GM23338 (cell line): ENCODE measurements around the gene DPYSL3. TPM values are rescaled to one million over a fixed set of nuclear protein-coding genes. Genes with fewer than 3 reads are reported as not detected.

Source experiments
- ATAC-seq: fragments of 200-7000 bp; cut with Tn5 transposase; 3 replicates; pipeline ENCODE4 v1.9.1; 2020
- DNase-seq: peaks from one replicate; pipeline ENCODE4 v3.0.0-alpha.2; 2015; ENCODE audit warnings: low spot score
- H2AFZ ChIP-seq: fragments of 200-600 bp; sonication (generic); 2 replicates; pipeline ENCODE4 v1.8.0; 2016; ENCODE audit warnings: antibody characterized with exemption, mild to moderate bottlenecking, moderate library complexity
- H3F3A ChIP-seq: fragments of 200-600 bp; sonication (generic); replicated peaks from 2 replicates; pipeline ENCODE4 v1.8.0; 2017; ENCODE audit warnings: antibody characterized with exemption, mixed run types, low read depth
- H3K27ac ChIP-seq: fragments of 200-600 bp; sonication (generic); 2 replicates; pipeline ENCODE4 v1.6.1; 2016; ENCODE audit warnings: low read depth
- H3K27me3 ChIP-seq: fragments of 200-600 bp; sonication (generic); 2 replicates; pipeline ENCODE4 v1.8.0; 2016; ENCODE audit warnings: mild to moderate bottlenecking, mixed run types, moderate library complexity; ENCODE audit not compliant: insufficient read depth
- H3K36me3 ChIP-seq: fragments of 200-600 bp; sonication (generic); 2 replicates; pipeline ENCODE4 v1.8.0; 2016; ENCODE audit warnings: mild to moderate bottlenecking; ENCODE audit not compliant: insufficient read depth
- H3K4me1 ChIP-seq: fragments of 200-600 bp; sonication (generic); 2 replicates; pipeline ENCODE4 v1.8.0; 2016; ENCODE audit warnings: mild to moderate bottlenecking, moderate library complexity; ENCODE audit not compliant: insufficient read depth
- H3K4me2 ChIP-seq: fragments of 200-600 bp; sonication (generic); 2 replicates; pipeline ENCODE4 v1.7.1; 2017; ENCODE audit warnings: mixed run types
- H3K4me3 ChIP-seq: fragments of 200-600 bp; sonication (generic); 2 replicates; pipeline ENCODE4 v1.6.1; 2016; ENCODE audit warnings: mixed run types
- H3K79me2 ChIP-seq: fragments of 200-600 bp; sonication (generic); replicated peaks from 2 replicates; pipeline ENCODE4 v1.8.0; 2017; ENCODE audit warnings: mild to moderate bottlenecking; ENCODE audit not compliant: insufficient read depth
- H3K9me2 ChIP-seq: fragments of 200-600 bp; sonication (generic); 2 replicates; pipeline ENCODE4 v1.8.0; 2017; ENCODE audit not compliant: insufficient read depth
- H4K20me1 ChIP-seq: fragments of 200-600 bp; sonication (generic); replicated peaks from 2 replicates; pipeline ENCODE4 v1.8.0; 2017; ENCODE audit warnings: mild to moderate bottlenecking; ENCODE audit not compliant: insufficient read depth
- H3K27ac Mint-ChIP-seq: 2 replicates; pipeline ENCODE4 v1.8.0; 2020; ENCODE audit warnings: inconsistent platforms, mild to moderate bottlenecking, moderate library complexity, mixed read lengths
- H3K27me3 Mint-ChIP-seq: 3 replicates; pipeline ENCODE4 v1.8.0; 2022; ENCODE audit warnings: low read depth, mild to moderate bottlenecking, moderate library complexity, mixed read lengths, inconsistent platforms; ENCODE audit not compliant: insufficient read depth, poor library complexity
- H3K36me3 Mint-ChIP-seq: 3 replicates; pipeline ENCODE4 v1.8.0; 2021; ENCODE audit warnings: low read depth, mild to moderate bottlenecking, inconsistent platforms, moderate library complexity, mixed read lengths
- H3K4me1 Mint-ChIP-seq: 3 replicates; pipeline ENCODE4 v1.8.0; 2020; ENCODE audit warnings: mild to moderate bottlenecking, inconsistent platforms, mixed read lengths
- H3K4me3 Mint-ChIP-seq: 3 replicates; pipeline ENCODE4 v1.8.0; 2021; ENCODE audit warnings: moderate library complexity, mild to moderate bottlenecking, inconsistent platforms, mixed read lengths
- H3K9me3 Mint-ChIP-seq: 3 replicates; pipeline ENCODE4 v1.8.0; 2020; ENCODE audit warnings: moderate library complexity, mild to moderate bottlenecking, inconsistent platforms, mixed read lengths
- CREB1 ChIP-seq: fragments of 250-450 bp; sonication (Bioruptor Pico); IDR thresholded peaks from 2 replicates; pipeline ENCODE4 v1.5.0; 2020; ENCODE audit warnings: low read depth, mild to moderate bottlenecking, moderate library complexity
- CTCF ChIP-seq, 2 experiments: fragments of 200-600 bp in 1 of 2; sonication (generic) in 1 of 2; conservative IDR thresholded peaks; 2 replicates each; pipeline versions ENCODE4 v1.5.1 to v1.6.1; 2016 to 2017; ENCODE audit warnings: antibody characterized with exemption in 2 of 2, low read depth in 2 of 2, mild to moderate bottlenecking in 2 of 2, moderate library complexity in 1 of 2
- ETS1 ChIP-seq: IDR thresholded peaks from 2 replicates; pipeline ENCODE4 v1.6.1; 2016; ENCODE audit warnings: antibody characterized with exemption
- EZH2 ChIP-seq: fragments of 200-600 bp; sonication (generic); IDR thresholded peaks from one replicate; pipeline ENCODE4 v1.8.0; 2017; ENCODE audit warnings: antibody characterized with exemption, mild to moderate bottlenecking, low read depth; ENCODE audit not compliant: unreplicated experiment
- EZH2phosphoT487 ChIP-seq: fragments of 200-600 bp; sonication (generic); IDR thresholded peaks from one replicate; pipeline ENCODE4 v1.8.1; 2018; ENCODE audit warnings: antibody characterized with exemption; ENCODE audit not compliant: unreplicated experiment
- JUNB ChIP-seq: IDR thresholded peaks from one replicate; pipeline ENCODE4 v1.6.1; 2016; ENCODE audit warnings: antibody characterized with exemption; ENCODE audit not compliant: unreplicated experiment
- NANOG ChIP-seq: IDR thresholded peaks from 2 replicates; pipeline ENCODE4 v1.6.1; 2016; ENCODE audit warnings: antibody characterized with exemption, borderline replicate concordance
- POLR2AphosphoS5 ChIP-seq: IDR thresholded peaks from 2 replicates; pipeline ENCODE4 v1.6.1; 2016; ENCODE audit warnings: antibody characterized with exemption, low read depth
- STAT1 ChIP-seq: IDR thresholded peaks from one replicate; pipeline ENCODE4 v1.6.1; 2016; ENCODE audit warnings: antibody characterized with exemption; ENCODE audit not compliant: unreplicated experiment
- ZNF114 ChIP-seq: fragments of 250-450 bp; sonication (Bioruptor Pico); IDR thresholded peaks from 2 replicates; pipeline ENCODE4 v1.5.0; 2020; ENCODE audit warnings: mild to moderate bottlenecking, moderate library complexity
- ZNF331 ChIP-seq: fragments of 250-450 bp; sonication (Bioruptor Pico); IDR thresholded peaks from 2 replicates; pipeline ENCODE4 v1.5.0; 2020; ENCODE audit warnings: low read depth, mild to moderate bottlenecking, moderate library complexity
- ZNF462 ChIP-seq: fragments of 250-450 bp; sonication (Bioruptor Pico); IDR thresholded peaks from 2 replicates; pipeline ENCODE4 v1.5.0; 2020; ENCODE audit warnings: mild to moderate bottlenecking, moderate library complexity
- polyA plus RNA-seq: library from polyadenylated mRNA; unstranded; fragments of >200 nt; fragmentation: Nextera tagmentation; extraction: Ambion mirVana; gene quantifications from 2 replicates; pipeline ENCODE4 v1.2.1, GENCODE V29; 2016
- total RNA-seq: library from RNA; depleted of rRNA; stranded (reverse); fragments of >200 nt; shearing (Covaris generic); gene quantifications from 2 replicates; pipeline ENCODE4 v1.2.3, GENCODE V29; 2014
- TF ChIP-seq, protein P1 (sequence below): IDR thresholded peaks from one replicate; pipeline ENCODE4 v1.6.1; 2018; ENCODE audit warnings: antibody characterized with exemption; ENCODE audit not compliant: unreplicated experiment

DPYSL3 gene
- total and polyA plus RNA-seq, 2 experiments from 2014 or later, result 97.6 to 455 TPM

- no peak overlapping the region for H3K27ac Mint-ChIP-seq
- TF ChIP-seq ZNF331 (CRISPR knock-in tag), result no peak
- TF ChIP-seq, protein P1, sequence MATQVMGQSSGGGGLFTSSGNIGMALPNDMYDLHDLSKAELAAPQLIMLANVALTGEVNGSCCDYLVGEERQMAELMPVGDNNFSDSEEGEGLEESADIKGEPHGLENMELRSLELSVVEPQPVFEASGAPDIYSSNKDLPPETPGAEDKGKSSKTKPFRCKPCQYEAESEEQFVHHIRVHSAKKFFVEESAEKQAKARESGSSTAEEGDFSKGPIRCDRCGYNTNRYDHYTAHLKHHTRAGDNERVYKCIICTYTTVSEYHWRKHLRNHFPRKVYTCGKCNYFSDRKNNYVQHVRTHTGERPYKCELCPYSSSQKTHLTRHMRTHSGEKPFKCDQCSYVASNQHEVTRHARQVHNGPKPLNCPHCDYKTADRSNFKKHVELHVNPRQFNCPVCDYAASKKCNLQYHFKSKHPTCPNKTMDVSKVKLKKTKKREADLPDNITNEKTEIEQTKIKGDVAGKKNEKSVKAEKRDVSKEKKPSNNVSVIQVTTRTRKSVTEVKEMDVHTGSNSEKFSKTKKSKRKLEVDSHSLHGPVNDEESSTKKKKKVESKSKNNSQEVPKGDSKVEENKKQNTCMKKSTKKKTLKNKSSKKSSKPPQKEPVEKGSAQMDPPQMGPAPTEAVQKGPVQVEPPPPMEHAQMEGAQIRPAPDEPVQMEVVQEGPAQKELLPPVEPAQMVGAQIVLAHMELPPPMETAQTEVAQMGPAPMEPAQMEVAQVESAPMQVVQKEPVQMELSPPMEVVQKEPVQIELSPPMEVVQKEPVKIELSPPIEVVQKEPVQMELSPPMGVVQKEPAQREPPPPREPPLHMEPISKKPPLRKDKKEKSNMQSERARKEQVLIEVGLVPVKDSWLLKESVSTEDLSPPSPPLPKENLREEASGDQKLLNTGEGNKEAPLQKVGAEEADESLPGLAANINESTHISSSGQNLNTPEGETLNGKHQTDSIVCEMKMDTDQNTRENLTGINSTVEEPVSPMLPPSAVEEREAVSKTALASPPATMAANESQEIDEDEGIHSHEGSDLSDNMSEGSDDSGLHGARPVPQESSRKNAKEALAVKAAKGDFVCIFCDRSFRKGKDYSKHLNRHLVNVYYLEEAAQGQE, result no peak
- no peak for TF ChIP-seq EZH2
- no peak for TF ChIP-seq POLR2AphosphoS5
- TF ChIP-seq ZNF462 (CRISPR knock-in tag), result no peak
- TF ChIP-seq JUNB, result no peak
- no peak for TF ChIP-seq CREB1 (CRISPR knock-in tag)
- no peak for TF ChIP-seq ETS1
- no peak for TF ChIP-seq EZH2phosphoT487
- no peak for TF ChIP-seq ZNF114 (CRISPR knock-in tag)
- no peak for TF ChIP-seq NANOG
- TF ChIP-seq STAT1, result no peak
- no peak for TF ChIP-seq CTCF (conservative IDR thresholded peaks at IDR 0.05; ENCODE audit: low read depth in 2 of 2)
- H3K27ac ChIP-seq, result peak overlapping the region; percentile 13; the same call in 1 of the 2 replicates
- H3K36me3 ChIP-seq, result peaks cover 9% of the 10 kb centered on the region; the same call in 1 of the 2 replicates
- H3F3A ChIP-seq, result peaks cover 20% of the 10 kb centered on the region; the same call in 1 of the 2 replicates
- DNase-seq, result no peak
- no peak for ATAC-seq
- peaks cover 77% of the 10 kb centered on the region for H3K4me1 Mint-ChIP-seq
- no peaks in the 10 kb centered on the region for H3K9me2 ChIP-seq
- H3K4me3 ChIP-seq, result no peak overlapping the region
- H4K20me1 ChIP-seq, result peaks cover 78% of the 10 kb centered on the region
- H3K27me3 Mint-ChIP-seq, result no peaks in the 10 kb centered on the region
- H3K9me3 Mint-ChIP-seq, result no peaks in the 10 kb centered on the region
- no peak overlapping the region for H2AFZ ChIP-seq
- no peaks in the 10 kb centered on the region for H3K27me3 ChIP-seq
- peaks cover 100% of the 10 kb centered on the region for H3K79me2 ChIP-seq
- no peak overlapping the region for H3K4me3 Mint-ChIP-seq
- H3K4me1 ChIP-seq, result peaks cover 86% of the 10 kb centered on the region
- no peak overlapping the region for H3K4me2 ChIP-seq
- H3K36me3 Mint-ChIP-seq, result peaks cover 48% of the 10 kb centered on the region
Observed at GRCh38 chr5:147446523-147446922, 63.3 kb downstream of the DPYSL3 start.
